ENCODE measurements around the gene COL13A1.

Gene COL13A1

DNA sequence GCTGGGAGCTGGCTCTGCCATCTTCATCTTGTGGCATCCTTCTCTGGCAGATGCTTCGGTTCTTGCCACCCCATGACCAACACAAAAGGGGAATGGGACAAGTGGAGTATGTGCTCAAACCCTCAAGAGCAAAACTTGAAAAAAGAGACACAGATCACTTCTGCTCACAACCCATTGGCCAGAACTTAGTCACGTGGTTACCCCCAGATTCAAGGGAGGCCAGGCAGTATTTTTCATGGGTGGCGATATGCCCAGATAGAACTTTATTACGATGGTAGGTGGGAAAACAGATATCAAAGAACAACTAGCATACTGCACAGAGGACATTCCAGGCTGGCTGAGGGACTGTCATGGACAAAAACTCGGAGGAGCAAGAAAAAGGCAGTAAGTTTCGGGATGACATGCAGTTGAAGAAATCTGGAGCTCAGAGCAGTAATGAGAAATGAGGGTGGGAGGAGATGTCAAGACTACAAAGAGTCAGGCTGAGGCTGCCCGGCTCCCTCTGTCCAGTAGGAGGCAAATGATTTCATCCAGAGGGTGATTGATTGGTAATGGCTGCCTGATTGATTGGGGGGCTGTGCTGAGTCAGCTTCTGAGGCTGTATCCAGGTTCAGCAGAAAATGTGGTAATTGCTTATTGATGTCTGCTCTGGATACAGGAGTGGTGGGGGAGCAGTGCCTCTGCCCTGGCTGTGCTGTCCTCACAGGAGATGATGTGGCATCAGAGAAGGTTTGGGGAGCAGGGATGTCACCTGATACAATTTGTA, 25.3 kb downstream of the COL13A1 start:
- WGBS (ENCODE audit: insufficient coverage), result 95% methylated on average over 6 of the region's 7 CpGs
- no peak overlapping the region for H3K27ac ChIP-seq (ENCODE audit: insufficient read depth in 1 of 2, low read depth in 1 of 2, low read length in 2 of 2, poor library complexity in 1 of 2, severe bottlenecking in 2 of 2)
- POLR2A ChIA-PET, result no interaction called here
- H3K36me3 ChIP-seq (ENCODE audit: control insufficient read depth in 4 of 4, insufficient read depth in 4 of 4, low read length in 3 of 4), result no peaks in the 10 kb centered on the region
- H3K27me3 ChIP-seq (replicated peaks in 2 of 5; ENCODE audit: control insufficient read depth in 4 of 5, insufficient read depth in 5 of 5, low read length in 4 of 5), result peaks cover 0 to 9% (median 6%) of the 10 kb centered on the region in 5 experiments
- no peak for DNase-seq
- CTCF ChIA-PET, result interaction anchor here (1.8 kb wide), 1 partner anchor 10 kb away, joined by 4 read pairs; no protein-coding TSS in a partner anchor
- no peak overlapping the region for H3K4me3 ChIP-seq (ENCODE audit: control insufficient read depth in 1 of 7, extremely low read depth in 1 of 7, insufficient read depth in 4 of 7, low read depth in 2 of 7, low read length in 6 of 7)
- no peaks in the 10 kb centered on the region for H3K4me1 ChIP-seq (ENCODE audit: control extremely low read depth in 1 of 4, control insufficient read depth in 4 of 4, insufficient read depth in 4 of 4, low read length in 3 of 4)
- H3K9me3 ChIP-seq (ENCODE audit: control extremely low read depth in 1 of 5, control insufficient read depth in 4 of 5, insufficient read depth in 2 of 5, low read depth in 1 of 5, low read length in 4 of 5), result no peaks in the 10 kb centered on the region

- no peak overlapping the region for H3K27ac ChIP-seq (ENCODE audit: insufficient read depth in 1 of 2, low read depth in 1 of 2, low read length in 2 of 2, poor library complexity in 1 of 2, severe bottlenecking in 2 of 2)
- ChIA-PET POLR2A (no interaction called here), CTCF (no interaction called here)
- H3K9me3 ChIP-seq (ENCODE audit: control extremely low read depth in 1 of 5, control insufficient read depth in 4 of 5, insufficient read depth in 2 of 5, low read depth in 1 of 5, low read length in 4 of 5), result no peaks in the 10 kb centered on the region
- peaks cover 0 to 9% (median 4%) of the 10 kb centered on the region in 5 experiments for H3K27me3 ChIP-seq (replicated peaks in 2 of 5; ENCODE audit: control insufficient read depth in 4 of 5, insufficient read depth in 5 of 5, low read length in 4 of 5)
- H3K4me1 ChIP-seq (ENCODE audit: control extremely low read depth in 1 of 4, control insufficient read depth in 4 of 4, insufficient read depth in 4 of 4, low read length in 3 of 4), result no peaks in the 10 kb centered on the region
- no peaks in the 10 kb centered on the region for H3K36me3 ChIP-seq (ENCODE audit: control insufficient read depth in 4 of 4, insufficient read depth in 4 of 4, low read length in 3 of 4)
- no peak overlapping the region for H3K4me3 ChIP-seq (ENCODE audit: control insufficient read depth in 1 of 7, extremely low read depth in 1 of 7, insufficient read depth in 4 of 7, low read depth in 2 of 7, low read length in 6 of 7)
- DNase-seq, result no peak
- WGBS (ENCODE audit: insufficient coverage), result 71% methylated on average over 8 of the region's 9 CpGs
Measured at GRCh38 chr10:69828144-69828870, 26.6 kb downstream of the COL13A1 start.

GRCh38 chr10:69829775-69830174, 28.1 kb downstream of the COL13A1 start:
- Histone ChIP-seq H3K9me3 (ENCODE audit: control extremely low read depth in 1 of 5, control insufficient read depth in 4 of 5, insufficient read depth in 2 of 5, low read depth in 1 of 5, low read length in 4 of 5) (no peaks in the 10 kb centered on the region), H3K4me1 (ENCODE audit: control extremely low read depth in 1 of 4, control insufficient read depth in 4 of 4, insufficient read depth in 4 of 4, low read length in 3 of 4) (no peaks in the 10 kb centered on the region), H3K27ac (ENCODE audit: insufficient read depth in 1 of 2, low read depth in 1 of 2, low read length in 2 of 2, poor library complexity in 1 of 2, severe bottlenecking in 2 of 2) (no peak overlapping the region), H3K36me3 (ENCODE audit: control insufficient read depth in 4 of 4, insufficient read depth in 4 of 4, low read length in 3 of 4) (no peaks in the 10 kb centered on the region), H3K27me3 (replicated peaks in 2 of 5; ENCODE audit: control insufficient read depth in 4 of 5, insufficient read depth in 5 of 5, low read length in 4 of 5) (peaks cover 0 to 9% (median 6%) of the 10 kb centered on the region in 5 experiments), H3K4me3 (ENCODE audit: control insufficient read depth in 1 of 7, extremely low read depth in 1 of 7, insufficient read depth in 4 of 7, low read depth in 2 of 7, low read length in 6 of 7) (no peak overlapping the region)
- WGBS (ENCODE audit: insufficient coverage), result 68% methylated on average over 4 of the region's 8 CpGs
- DNase-seq, result no peak
- CTCF ChIA-PET, result interaction anchor here (0.7 to 1.2 kb wide), 2 partner anchors 11 to 43 kb away, joined by 3 read pairs; no protein-coding TSS in a partner anchor
- POLR2A ChIA-PET, result no interaction called here

GRCh38 chr10:69831231-69831855, 29.6 kb downstream of the COL13A1 start:
- CTCF ChIA-PET, result no interaction called here
- H3K4me1 ChIP-seq (ENCODE audit: control extremely low read depth in 1 of 4, control insufficient read depth in 4 of 4, insufficient read depth in 4 of 4, low read length in 3 of 4), result peaks cover 0 to 14% (median 10%) of the 10 kb centered on the region in 4 experiments
- 87% methylated on average over 5 of the region's 5 CpGs for WGBS (ENCODE audit: insufficient coverage)

DNA sequence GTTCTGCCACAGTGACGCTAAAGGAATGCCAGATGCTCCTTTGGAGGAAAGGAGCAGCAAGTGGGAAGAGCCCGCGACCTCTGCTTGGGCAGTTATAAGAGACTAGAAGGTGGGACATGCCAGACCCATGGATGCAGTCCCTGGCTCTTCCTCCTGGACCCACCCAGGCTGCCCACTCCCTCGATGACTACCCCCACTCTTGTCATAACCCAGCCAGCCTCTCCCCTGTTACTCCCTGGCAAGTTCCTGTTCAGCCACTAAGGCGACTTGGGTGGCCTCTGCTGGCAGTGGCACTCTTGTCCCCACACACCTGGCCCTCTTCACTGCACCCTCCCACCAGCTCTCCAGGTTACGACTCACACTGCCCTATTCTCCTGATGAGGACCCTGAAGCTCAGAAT, 33.5 kb downstream of the COL13A1 start:
- Histone ChIP-seq H3K27me3 (replicated peaks in 2 of 5; ENCODE audit: control insufficient read depth in 4 of 5, insufficient read depth in 5 of 5, low read length in 4 of 5) (peaks cover 0 to 2% (median 0%) of the 10 kb centered on the region in 5 experiments), H3K4me1 (ENCODE audit: control extremely low read depth in 1 of 4, control insufficient read depth in 4 of 4, insufficient read depth in 4 of 4, low read length in 3 of 4) (peaks cover 0 to 22% (median 17%) of the 10 kb centered on the region in 4 experiments), H3K9me3 (ENCODE audit: control extremely low read depth in 1 of 5, control insufficient read depth in 4 of 5, insufficient read depth in 2 of 5, low read depth in 1 of 5, low read length in 4 of 5) (no peaks in the 10 kb centered on the region), H3K36me3 (ENCODE audit: control insufficient read depth in 4 of 4, insufficient read depth in 4 of 4, low read length in 3 of 4) (no peaks in the 10 kb centered on the region), H3K27ac (ENCODE audit: insufficient read depth in 1 of 2, low read depth in 1 of 2, low read length in 2 of 2, poor library complexity in 1 of 2, severe bottlenecking in 2 of 2) (no peak overlapping the region), H3K4me3 (ENCODE audit: control insufficient read depth in 1 of 7, extremely low read depth in 1 of 7, insufficient read depth in 4 of 7, low read depth in 2 of 7, low read length in 6 of 7) (no peak overlapping the region)
- ChIA-PET POLR2A (no interaction called here), CTCF (interaction anchor here (1.0 kb wide), 1 partner anchor 16 kb away, joined by 3 read pairs; no protein-coding TSS in a partner anchor)
- peak in 1 of 3 donors; percentile 11 for DNase-seq
- WGBS (ENCODE audit: insufficient coverage), result 79% methylated on average over 6 of the region's 6 CpGs

More at GRCh38 chr10:69831231-69831855, 29.6 kb downstream of the COL13A1 start:
- H3K9me3 ChIP-seq (ENCODE audit: control extremely low read depth in 1 of 5, control insufficient read depth in 4 of 5, insufficient read depth in 2 of 5, low read depth in 1 of 5, low read length in 4 of 5), result no peaks in the 10 kb centered on the region
- DNase-seq, result no peak
- peaks cover 0 to 9% (median 6%) of the 10 kb centered on the region in 5 experiments for H3K27me3 ChIP-seq (replicated peaks in 2 of 5; ENCODE audit: control insufficient read depth in 4 of 5, insufficient read depth in 5 of 5, low read length in 4 of 5)
- H3K36me3 ChIP-seq (ENCODE audit: control insufficient read depth in 4 of 4, insufficient read depth in 4 of 4, low read length in 3 of 4), result no peaks in the 10 kb centered on the region
- POLR2A ChIA-PET, result no interaction called here
- H3K27ac ChIP-seq (ENCODE audit: insufficient read depth in 1 of 2, low read depth in 1 of 2, low read length in 2 of 2, poor library complexity in 1 of 2, severe bottlenecking in 2 of 2), result no peak overlapping the region
- H3K4me3 ChIP-seq (ENCODE audit: control insufficient read depth in 1 of 7, extremely low read depth in 1 of 7, insufficient read depth in 4 of 7, low read depth in 2 of 7, low read length in 6 of 7), result no peak overlapping the region

- peak; percentile 37 to 91 (median 85) for DNase-seq
- H3K9me3 ChIP-seq (ENCODE audit: control extremely low read depth in 1 of 5, control insufficient read depth in 4 of 5, insufficient read depth in 2 of 5, low read depth in 1 of 5, low read length in 4 of 5), result no peaks in the 10 kb centered on the region
- H3K4me3 ChIP-seq (ENCODE audit: control insufficient read depth in 1 of 7, extremely low read depth in 1 of 7, insufficient read depth in 4 of 7, low read depth in 2 of 7, low read length in 6 of 7), result peak overlapping the region in 2 of 7 experiments; percentile 16 to 17
- no peaks in the 10 kb centered on the region for H3K36me3 ChIP-seq (ENCODE audit: control insufficient read depth in 4 of 4, insufficient read depth in 4 of 4, low read length in 3 of 4)
- H3K27ac ChIP-seq (ENCODE audit: insufficient read depth in 1 of 2, low read depth in 1 of 2, low read length in 2 of 2, poor library complexity in 1 of 2, severe bottlenecking in 2 of 2), result no peak overlapping the region
- 0% methylated on average over 7 of the region's 8 CpGs for WGBS (ENCODE audit: insufficient coverage)
- H3K4me1 ChIP-seq (ENCODE audit: control extremely low read depth in 1 of 4, control insufficient read depth in 4 of 4, insufficient read depth in 4 of 4, low read length in 3 of 4), result peaks cover 0 to 22% (median 17%) of the 10 kb centered on the region in 4 experiments
- H3K27me3 ChIP-seq (replicated peaks in 2 of 5; ENCODE audit: control insufficient read depth in 4 of 5, insufficient read depth in 5 of 5, low read length in 4 of 5), result peaks cover 0 to 4% (median 0%) of the 10 kb centered on the region in 5 experiments
- ChIA-PET POLR2A (no interaction called here), CTCF (interaction anchor here (0.6 to 1.5 kb wide), 8 partner anchors 9 to 93 kb away, joined by 3 to 4 read pairs (median 4); partner anchors contain the start of gene COL13A1)
Measured at GRCh38 chr10:69835875-69836730, 34.4 kb downstream of the COL13A1 start.

All from common myeloid progenitor, CD34-positive (primary cell).